Esophagus squamous epithelium (tissue), 4 donors: ENCODE measurements around the gene PTPRT.

Experiments used
- POLR2A ChIP-seq, 4 donors: fragments of 450-650 bp; IDR thresholded peaks; one replicate each; pipeline ENCODE4 v1.6.1; 2017; ENCODE audit warnings: antibody characterized with exemption in 4 of 4, mild to moderate bottlenecking in 4 of 4, moderate library complexity in 3 of 4
- TF ChIP-seq, protein P1 (sequence below), 6 experiments: fragments of 450-650 bp in 4 of 6; fragments of 200-600 bp in 2 of 6; sonication (generic) in 2 of 6; IDR thresholded peaks; one replicate each; pipeline ENCODE4 v1.5.1; 2016 to 2019; ENCODE audit warnings: antibody characterized with exemption in 6 of 6, mild to moderate bottlenecking in 4 of 6, moderate library complexity in 4 of 6

DNA sequence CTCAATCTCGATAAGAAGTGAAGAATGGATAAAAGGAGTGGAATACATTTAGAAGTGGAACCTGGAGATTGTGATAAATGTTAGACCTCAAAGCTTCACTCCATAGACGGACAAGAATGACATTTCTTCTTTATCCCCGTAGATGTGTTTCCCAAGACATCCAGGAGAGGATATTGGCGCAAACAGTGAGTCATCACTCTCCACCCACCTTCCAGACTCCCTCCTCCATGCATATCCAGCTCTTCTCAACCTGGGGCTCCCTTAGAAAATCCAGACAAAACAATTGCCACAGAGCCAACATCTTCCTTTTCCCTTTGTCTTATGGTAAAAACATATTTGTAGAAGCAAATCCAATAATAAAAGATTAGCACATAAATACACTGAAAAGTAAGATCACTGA lies 586.1 kb downstream of the PTPRT start:
- TF ChIP-seq, protein P1, sequence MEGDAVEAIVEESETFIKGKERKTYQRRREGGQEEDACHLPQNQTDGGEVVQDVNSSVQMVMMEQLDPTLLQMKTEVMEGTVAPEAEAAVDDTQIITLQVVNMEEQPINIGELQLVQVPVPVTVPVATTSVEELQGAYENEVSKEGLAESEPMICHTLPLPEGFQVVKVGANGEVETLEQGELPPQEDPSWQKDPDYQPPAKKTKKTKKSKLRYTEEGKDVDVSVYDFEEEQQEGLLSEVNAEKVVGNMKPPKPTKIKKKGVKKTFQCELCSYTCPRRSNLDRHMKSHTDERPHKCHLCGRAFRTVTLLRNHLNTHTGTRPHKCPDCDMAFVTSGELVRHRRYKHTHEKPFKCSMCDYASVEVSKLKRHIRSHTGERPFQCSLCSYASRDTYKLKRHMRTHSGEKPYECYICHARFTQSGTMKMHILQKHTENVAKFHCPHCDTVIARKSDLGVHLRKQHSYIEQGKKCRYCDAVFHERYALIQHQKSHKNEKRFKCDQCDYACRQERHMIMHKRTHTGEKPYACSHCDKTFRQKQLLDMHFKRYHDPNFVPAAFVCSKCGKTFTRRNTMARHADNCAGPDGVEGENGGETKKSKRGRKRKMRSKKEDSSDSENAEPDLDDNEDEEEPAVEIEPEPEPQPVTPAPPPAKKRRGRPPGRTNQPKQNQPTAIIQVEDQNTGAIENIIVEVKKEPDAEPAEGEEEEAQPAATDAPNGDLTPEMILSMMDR (IDR thresholded peaks at IDR 0.05) = no peak
- no peak for TF ChIP-seq POLR2A (IDR thresholded peaks at IDR 0.05)
